ENCODE measurements around the gene PDLIM4. TPM values are rescaled to one million over a fixed set of nuclear protein-coding genes. Genes with fewer than 3 reads are reported as not detected.
A peak's percentile ranks its signal among the peaks of the same experiment; 100 is the strongest.

PDLIM4 gene
- total RNA-seq, 1 donor from 2014 or later = 55.1 TPM

DNA sequence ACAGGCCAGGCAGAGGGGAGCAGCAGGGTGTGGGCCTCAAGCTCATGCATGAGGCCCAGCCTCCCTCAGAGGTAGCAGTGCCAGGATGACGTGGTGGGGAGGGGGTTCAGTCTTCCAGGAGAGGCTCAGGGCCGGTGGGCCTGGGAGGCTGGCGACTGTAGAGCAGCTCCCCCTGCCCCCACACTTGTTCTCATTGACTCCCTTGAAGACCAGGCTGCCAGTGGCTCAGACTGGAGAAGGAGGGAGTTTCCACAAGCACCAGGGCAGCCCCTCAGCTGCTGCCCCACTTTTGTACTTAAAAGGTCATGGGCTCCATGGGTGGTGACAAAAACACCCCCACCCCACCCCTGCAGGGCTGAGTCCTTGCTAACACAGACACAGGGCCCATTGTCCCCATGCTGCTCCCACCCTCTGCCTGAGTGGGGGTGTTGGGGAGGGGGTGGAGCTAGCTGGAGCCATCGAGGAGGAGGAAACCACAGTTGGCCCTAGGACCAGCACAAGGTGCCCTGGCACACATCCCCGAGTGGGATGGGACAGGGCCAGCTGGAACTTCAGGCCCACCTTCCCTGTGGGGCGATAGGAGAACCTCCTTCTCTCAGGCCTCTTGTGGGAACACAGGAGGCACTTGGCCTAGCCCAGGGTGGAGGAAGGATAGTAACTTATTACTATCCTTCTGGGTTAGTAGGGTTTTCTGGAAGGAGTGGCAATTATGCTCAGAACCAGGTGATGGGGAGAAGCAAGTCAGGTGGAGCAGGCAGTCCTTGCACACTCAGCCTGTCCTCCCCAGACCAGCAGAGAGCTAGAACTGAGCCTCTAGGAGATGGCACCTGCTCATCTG is 10.7 kb downstream of the PDLIM4 start:
- H3K4me3 Mint-ChIP-seq (ENCODE audit: unreplicated experiment) = no peak overlapping the region
- no peak overlapping the region for H3K27ac Mint-ChIP-seq (ENCODE audit: unreplicated experiment)

DNA sequence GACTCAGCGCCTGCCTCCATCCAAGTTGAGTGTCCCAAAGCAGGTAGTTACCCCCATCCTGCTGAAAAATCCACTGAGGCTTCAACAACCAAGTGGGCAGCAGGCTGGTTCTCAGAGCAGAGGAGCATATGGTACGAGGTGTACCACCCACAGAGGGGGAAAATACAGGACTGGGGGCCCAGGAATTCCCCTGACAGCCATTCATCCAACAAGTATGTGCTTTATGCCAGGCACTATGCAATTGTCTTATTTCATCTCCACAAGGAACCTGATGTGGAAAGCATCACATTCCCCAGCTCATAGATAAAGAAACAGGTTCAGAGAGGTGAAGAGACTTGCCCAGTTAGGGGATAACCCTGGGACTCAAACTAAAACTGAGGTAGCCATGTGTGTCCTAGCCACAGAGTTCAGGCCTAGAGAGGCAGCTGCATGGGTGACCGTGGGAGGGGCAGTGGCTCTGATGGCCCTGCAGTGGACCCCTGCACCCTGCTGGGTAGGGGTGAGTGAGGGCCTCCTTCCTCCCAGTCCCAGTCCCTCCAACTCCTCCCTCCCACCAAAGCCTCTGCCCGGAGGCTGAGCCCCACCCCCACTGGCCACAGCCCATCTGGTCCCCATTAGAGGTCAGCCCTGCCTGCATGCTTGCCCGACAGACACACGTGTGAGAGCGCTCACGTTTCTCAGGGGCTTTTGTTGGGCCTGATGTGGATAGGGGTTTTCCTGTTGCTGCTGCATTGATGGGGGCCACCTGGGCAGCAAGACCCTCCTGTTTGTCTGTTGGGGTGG is 11.5 kb downstream of the PDLIM4 start:
- peaks cover 30% of the 10 kb centered on the region for H3K36me3 Mint-ChIP-seq (ENCODE audit: low read depth)
- no peak for DNase-seq (ENCODE audit: low spot score)
- H3K9me3 Mint-ChIP-seq (ENCODE audit: low read depth) = no peaks in the 10 kb centered on the region
- no peak overlapping the region for H3K27ac Mint-ChIP-seq (ENCODE audit: unreplicated experiment)
- no peaks in the 10 kb centered on the region for H3K27me3 Mint-ChIP-seq (ENCODE audit: low read depth)
- TF ChIP-seq, protein P1, sequence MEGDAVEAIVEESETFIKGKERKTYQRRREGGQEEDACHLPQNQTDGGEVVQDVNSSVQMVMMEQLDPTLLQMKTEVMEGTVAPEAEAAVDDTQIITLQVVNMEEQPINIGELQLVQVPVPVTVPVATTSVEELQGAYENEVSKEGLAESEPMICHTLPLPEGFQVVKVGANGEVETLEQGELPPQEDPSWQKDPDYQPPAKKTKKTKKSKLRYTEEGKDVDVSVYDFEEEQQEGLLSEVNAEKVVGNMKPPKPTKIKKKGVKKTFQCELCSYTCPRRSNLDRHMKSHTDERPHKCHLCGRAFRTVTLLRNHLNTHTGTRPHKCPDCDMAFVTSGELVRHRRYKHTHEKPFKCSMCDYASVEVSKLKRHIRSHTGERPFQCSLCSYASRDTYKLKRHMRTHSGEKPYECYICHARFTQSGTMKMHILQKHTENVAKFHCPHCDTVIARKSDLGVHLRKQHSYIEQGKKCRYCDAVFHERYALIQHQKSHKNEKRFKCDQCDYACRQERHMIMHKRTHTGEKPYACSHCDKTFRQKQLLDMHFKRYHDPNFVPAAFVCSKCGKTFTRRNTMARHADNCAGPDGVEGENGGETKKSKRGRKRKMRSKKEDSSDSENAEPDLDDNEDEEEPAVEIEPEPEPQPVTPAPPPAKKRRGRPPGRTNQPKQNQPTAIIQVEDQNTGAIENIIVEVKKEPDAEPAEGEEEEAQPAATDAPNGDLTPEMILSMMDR (IDR thresholded peaks at IDR 0.05) = no peak
- H3K4me1 Mint-ChIP-seq (ENCODE audit: low read depth) = peaks cover 37% of the 10 kb centered on the region
- no peak overlapping the region for H3K4me3 Mint-ChIP-seq (ENCODE audit: unreplicated experiment)

More for the DNA sequence above, 10.7 kb downstream of the PDLIM4 start:
- Mint-ChIP-seq H3K4me1 (ENCODE audit: low read depth) (peaks cover 42% of the 10 kb centered on the region), H3K9me3 (ENCODE audit: low read depth) (no peaks in the 10 kb centered on the region), H3K27me3 (ENCODE audit: low read depth) (no peaks in the 10 kb centered on the region), H3K36me3 (ENCODE audit: low read depth) (peaks cover 28% of the 10 kb centered on the region)
- TF ChIP-seq, protein P1 (IDR thresholded peaks at IDR 0.05) = no peak
- DNase-seq (ENCODE audit: low spot score) = no peak

DNA sequence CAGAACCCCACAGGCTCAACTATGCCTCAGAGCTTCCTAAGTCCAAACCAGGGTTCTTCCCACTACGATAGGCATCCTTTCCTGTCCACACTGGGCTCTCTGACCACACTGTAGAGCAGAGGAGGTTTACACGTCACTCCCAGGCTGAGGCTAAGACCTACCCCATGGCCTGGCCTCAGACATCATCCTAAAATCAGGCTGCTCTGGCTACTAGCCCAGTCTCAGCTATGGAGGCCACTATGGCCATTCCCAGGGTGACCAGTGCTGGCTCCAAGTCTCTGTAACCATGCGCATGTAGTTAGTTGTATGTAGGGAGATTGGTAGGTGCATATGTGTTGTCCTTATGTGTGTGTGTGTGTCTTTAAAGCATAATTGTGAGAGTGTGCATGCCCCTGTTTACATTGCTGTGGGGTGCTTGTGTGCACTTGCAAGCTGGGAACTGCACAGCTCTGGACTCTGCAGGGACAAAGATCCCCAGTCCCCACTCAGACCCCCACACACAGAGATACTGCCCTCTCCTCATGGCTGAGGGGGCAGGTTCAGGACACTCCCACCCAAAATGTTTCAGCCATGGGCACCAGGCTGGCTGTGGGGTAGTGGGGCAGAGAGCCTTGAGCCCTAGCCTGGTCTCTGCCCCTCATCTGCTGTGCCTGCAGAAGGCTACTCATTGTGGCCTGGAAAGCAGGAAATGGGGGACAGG is 12.3 kb downstream of the PDLIM4 start:
- Mint-ChIP-seq H3K36me3 (ENCODE audit: low read depth) (peaks cover 27% of the 10 kb centered on the region), H3K4me3 (ENCODE audit: unreplicated experiment) (no peak overlapping the region), H3K27me3 (ENCODE audit: low read depth) (no peaks in the 10 kb centered on the region), H3K27ac (ENCODE audit: unreplicated experiment) (no peak overlapping the region), H3K9me3 (ENCODE audit: low read depth) (no peaks in the 10 kb centered on the region), H3K4me1 (ENCODE audit: low read depth) (peaks cover 29% of the 10 kb centered on the region)
- TF ChIP-seq, protein P1 (IDR thresholded peaks at IDR 0.05) = no peak
- DNase-seq (ENCODE audit: low spot score) = no peak

DNA sequence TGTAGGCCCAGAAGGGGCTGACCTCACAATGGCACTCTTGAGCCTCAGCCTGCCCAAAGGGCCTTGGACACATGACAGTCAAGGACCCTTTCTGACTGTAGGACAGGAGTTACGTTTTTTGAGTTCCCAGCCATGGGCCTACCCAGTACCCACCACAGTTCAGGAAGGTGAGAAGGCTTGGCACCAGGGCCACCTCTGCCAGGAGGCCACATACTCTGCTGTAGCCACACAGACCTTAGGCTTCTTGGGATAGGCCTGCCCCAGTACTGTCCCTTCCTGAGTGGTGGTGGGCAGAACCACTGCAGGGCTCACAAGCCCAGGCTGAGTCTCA is 12.8 kb downstream of the PDLIM4 start:
- DNase-seq (ENCODE audit: low spot score) = no peak
- H3K9me3 Mint-ChIP-seq (ENCODE audit: low read depth) = no peaks in the 10 kb centered on the region
- peaks cover 24% of the 10 kb centered on the region for H3K4me1 Mint-ChIP-seq (ENCODE audit: low read depth)
- peaks cover 28% of the 10 kb centered on the region for H3K36me3 Mint-ChIP-seq (ENCODE audit: low read depth)
- H3K4me3 Mint-ChIP-seq (ENCODE audit: unreplicated experiment) = no peak overlapping the region
- TF ChIP-seq, protein P1 (IDR thresholded peaks at IDR 0.05) = no peak
- H3K27me3 Mint-ChIP-seq (ENCODE audit: low read depth) = no peaks in the 10 kb centered on the region
- no peak overlapping the region for H3K27ac Mint-ChIP-seq (ENCODE audit: unreplicated experiment)

DNA sequence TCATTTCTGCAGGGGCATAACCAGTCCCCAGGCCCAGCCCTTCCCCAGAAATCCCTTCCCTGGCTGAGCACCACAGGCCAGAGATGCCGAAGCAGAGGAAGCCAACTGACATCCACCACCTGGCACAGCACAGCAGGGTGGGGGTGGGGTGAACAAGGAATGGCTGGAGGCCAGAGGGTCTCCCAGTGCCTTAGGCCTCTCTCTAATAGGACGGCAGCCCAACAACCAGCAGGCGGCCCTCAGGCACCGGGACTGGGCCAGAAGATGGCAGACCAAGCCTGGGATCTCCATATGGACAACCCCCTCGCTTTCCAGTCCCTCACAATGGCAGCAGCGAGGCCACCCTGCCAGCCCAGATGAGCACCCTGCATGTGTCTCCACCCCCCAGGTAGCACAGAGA is 13.2 kb downstream of the PDLIM4 start:
- Mint-ChIP-seq H3K9me3 (ENCODE audit: low read depth) (no peaks in the 10 kb centered on the region), H3K27me3 (ENCODE audit: low read depth) (no peaks in the 10 kb centered on the region), H3K36me3 (ENCODE audit: low read depth) (peaks cover 30% of the 10 kb centered on the region), H3K27ac (ENCODE audit: unreplicated experiment) (peak overlapping the region; percentile 49), H3K4me3 (ENCODE audit: unreplicated experiment) (no peak overlapping the region), H3K4me1 (ENCODE audit: low read depth) (peaks cover 20% of the 10 kb centered on the region)
- TF ChIP-seq, protein P1 (IDR thresholded peaks at IDR 0.05) = no peak
- DNase-seq (ENCODE audit: low spot score) = no peak

Measured in chondrocyte (in vitro differentiated cells).